Endodermal cell (in vitro differentiated cells): ENCODE data around the gene TMTC2. TPM values are rescaled to one million over a fixed set of nuclear protein-coding genes. Genes with fewer than 3 reads are reported as not detected.

Experiments used
- DNase-seq: peaks from one replicate; pipeline ENCODE4 v3.0.0-alpha.2; 2017
- H3K27ac ChIP-seq: 2 replicates; pipeline ENCODE4 v1.5.1; 2013; ENCODE audit warnings: mild to moderate bottlenecking, low read depth, low read length, moderate library complexity
- H3K27me3 ChIP-seq: 2 replicates; pipeline ENCODE4 v1.6.1; 2013; ENCODE audit warnings: mild to moderate bottlenecking, low read length, moderate library complexity; ENCODE audit not compliant: insufficient read depth, control insufficient read depth, poor library complexity, severe bottlenecking
- H3K36me3 ChIP-seq: 2 replicates; pipeline ENCODE4 v1.7.0; 2013; ENCODE audit warnings: mild to moderate bottlenecking, low read length, moderate library complexity; ENCODE audit not compliant: control insufficient read depth, insufficient read depth
- H3K4me1 ChIP-seq: one replicate; pipeline ENCODE4 v1.7.0; 2013; ENCODE audit warnings: low read length; ENCODE audit not compliant: control insufficient read depth, insufficient read depth
- H3K4me3 ChIP-seq: 2 replicates; pipeline ENCODE4 v1.5.1; 2013; ENCODE audit warnings: mild to moderate bottlenecking, low read length, moderate library complexity
- H3K9ac ChIP-seq: 2 replicates; pipeline ENCODE4 v1.6.1; 2013; ENCODE audit warnings: mild to moderate bottlenecking, low read length, moderate library complexity; ENCODE audit not compliant: poor library complexity, severe bottlenecking; ENCODE audit errors: extremely low read depth
- H3K9me3 ChIP-seq: 2 replicates; pipeline ENCODE4 v1.6.1; 2013; ENCODE audit warnings: mild to moderate bottlenecking, low read length, moderate library complexity; ENCODE audit not compliant: control insufficient read depth
- H3K27ac Mint-ChIP-seq: 2 replicates; pipeline ENCODE4 v1.8.0; 2020; ENCODE audit warnings: mixed read lengths
- H3K27me3 Mint-ChIP-seq: 2 replicates; pipeline ENCODE4 v1.8.0; 2021; ENCODE audit warnings: mild to moderate bottlenecking, mixed read lengths; ENCODE audit not compliant: insufficient read depth
- H3K36me3 Mint-ChIP-seq: 2 replicates; pipeline ENCODE4 v1.8.0; 2020; ENCODE audit warnings: low read depth, mixed read lengths
- H3K4me1 Mint-ChIP-seq: 2 replicates; pipeline ENCODE4 v1.8.0; 2020; ENCODE audit warnings: mixed read lengths
- H3K4me3 Mint-ChIP-seq: 2 replicates; pipeline ENCODE4 v1.8.0; 2020; ENCODE audit warnings: mild to moderate bottlenecking, moderate library complexity, mixed read lengths
- H3K9me3 Mint-ChIP-seq: 2 replicates; pipeline ENCODE4 v1.8.0; 2020; ENCODE audit warnings: mild to moderate bottlenecking, mixed read lengths
- WGBS, 2 experiments: methylation state at CpG; one replicate each; pipeline versions ENCODE4 v1.1.5 to v1.1.7; 2013; ENCODE audit warnings: missing lambda C conversion rate in 2 of 2, mixed read lengths in 1 of 2; ENCODE audit not compliant: insufficient coverage in 1 of 2, insufficient read length in 1 of 2; 5-methylcytosine and 5-hydroxymethylcytosine counted together
- total RNA-seq, 2 donors: library from RNA; stranded (reverse); fragmentation: NEBNext Ultra II Directional in 1 of 2; extraction: Animal tissue kit (Norgen Biotek cat#: 25700) in 1 of 2; gene quantifications; 2 replicates in 1 of 2; 3 replicates in 1 of 2; pipeline ENCODE4 v1.2.1, GENCODE V29; 2021
- TF ChIP-seq, protein P1 (sequence below): fragments of 200-600 bp; sonication (generic); conservative IDR thresholded peaks from 2 replicates; pipeline ENCODE4 v1.5.0; 2021; ENCODE audit warnings: antibody characterized with exemption, mild to moderate bottlenecking

TMTC2 gene
- total RNA-seq, 2 donors from 2014 or later: 7.2 to 10.8 TPM

DNA sequence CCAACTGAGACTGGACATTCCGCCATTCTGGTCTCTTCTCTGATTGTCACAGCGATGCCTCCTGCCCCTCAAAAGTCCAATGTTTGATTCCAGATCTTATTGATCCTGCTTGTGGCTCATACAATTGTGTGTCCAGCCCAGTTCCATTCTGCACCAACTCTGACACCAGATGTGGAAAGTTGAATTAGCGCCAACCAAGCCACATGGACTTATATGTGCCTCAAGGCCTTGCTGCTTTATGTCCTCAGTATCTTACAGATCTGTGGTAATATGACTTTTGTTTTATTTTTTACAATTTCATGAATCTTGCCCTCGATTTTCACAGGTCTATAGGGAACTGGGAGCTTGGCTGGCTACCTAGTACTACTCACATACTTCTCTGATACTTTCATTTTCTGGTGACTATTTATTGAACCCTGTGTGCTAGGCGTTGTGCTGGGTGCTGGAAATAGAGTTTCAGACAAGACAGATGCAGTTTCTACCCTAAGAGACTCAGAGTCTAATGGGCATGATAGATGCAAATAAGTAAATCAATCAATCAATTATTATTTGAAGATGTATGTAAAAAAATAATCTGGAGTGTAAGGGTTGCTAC, 472.0 kb downstream of the TMTC2 start:
- Mint-ChIP-seq H3K4me1 (no peaks in the 10 kb centered on the region), H3K9me3 (no peaks in the 10 kb centered on the region), H3K27me3 (no peaks in the 10 kb centered on the region), H3K27ac (no peak overlapping the region), H3K36me3 (no peaks in the 10 kb centered on the region), H3K4me3 (no peak overlapping the region)
- DNase-seq: no peak
- Histone ChIP-seq H3K4me1 (no peaks in the 10 kb centered on the region), H3K27ac (no peak overlapping the region), H3K4me3 (no peak overlapping the region), H3K9ac (no peak overlapping the region), H3K27me3 (no peaks in the 10 kb centered on the region), H3K36me3 (no peaks in the 10 kb centered on the region), H3K9me3 (no peaks in the 10 kb centered on the region)
- TF ChIP-seq, protein P1, sequence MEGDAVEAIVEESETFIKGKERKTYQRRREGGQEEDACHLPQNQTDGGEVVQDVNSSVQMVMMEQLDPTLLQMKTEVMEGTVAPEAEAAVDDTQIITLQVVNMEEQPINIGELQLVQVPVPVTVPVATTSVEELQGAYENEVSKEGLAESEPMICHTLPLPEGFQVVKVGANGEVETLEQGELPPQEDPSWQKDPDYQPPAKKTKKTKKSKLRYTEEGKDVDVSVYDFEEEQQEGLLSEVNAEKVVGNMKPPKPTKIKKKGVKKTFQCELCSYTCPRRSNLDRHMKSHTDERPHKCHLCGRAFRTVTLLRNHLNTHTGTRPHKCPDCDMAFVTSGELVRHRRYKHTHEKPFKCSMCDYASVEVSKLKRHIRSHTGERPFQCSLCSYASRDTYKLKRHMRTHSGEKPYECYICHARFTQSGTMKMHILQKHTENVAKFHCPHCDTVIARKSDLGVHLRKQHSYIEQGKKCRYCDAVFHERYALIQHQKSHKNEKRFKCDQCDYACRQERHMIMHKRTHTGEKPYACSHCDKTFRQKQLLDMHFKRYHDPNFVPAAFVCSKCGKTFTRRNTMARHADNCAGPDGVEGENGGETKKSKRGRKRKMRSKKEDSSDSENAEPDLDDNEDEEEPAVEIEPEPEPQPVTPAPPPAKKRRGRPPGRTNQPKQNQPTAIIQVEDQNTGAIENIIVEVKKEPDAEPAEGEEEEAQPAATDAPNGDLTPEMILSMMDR: no peak
- 95 to 100% methylated on average over 3 to 5 of the region's 5 CpGs for WGBS, 2 experiments

DNA sequence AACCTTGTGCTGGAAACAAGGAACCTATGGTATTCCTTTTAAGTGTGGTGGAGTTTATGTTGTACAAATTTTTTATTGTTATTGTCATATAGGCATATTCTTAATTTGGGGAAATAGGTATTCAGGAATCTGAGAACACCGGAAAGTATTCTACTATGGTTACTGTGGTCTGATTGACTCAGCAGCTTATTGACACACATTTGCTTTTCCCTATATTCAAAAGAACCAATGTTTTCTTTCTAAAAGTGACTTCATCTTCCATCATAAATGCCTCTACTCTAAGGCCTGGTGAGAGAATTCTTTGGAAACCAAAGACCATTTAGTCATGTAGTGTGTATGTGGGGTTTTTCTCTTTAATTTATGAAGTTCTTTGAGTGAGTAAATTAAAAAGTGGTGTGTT, 474.8 kb downstream of the TMTC2 start:
- no peak overlapping the region for H3K4me3 Mint-ChIP-seq
- Histone ChIP-seq H3K36me3 (no peaks in the 10 kb centered on the region), H3K4me1 (no peaks in the 10 kb centered on the region), H3K4me3 (no peak overlapping the region), H3K9me3 (no peaks in the 10 kb centered on the region), H3K27me3 (no peaks in the 10 kb centered on the region), H3K9ac (no peak overlapping the region), H3K27ac (no peak overlapping the region)
- H3K36me3 Mint-ChIP-seq: no peaks in the 10 kb centered on the region
- H3K27ac Mint-ChIP-seq: no peak overlapping the region
- no peaks in the 10 kb centered on the region for H3K9me3 Mint-ChIP-seq
- H3K4me1 Mint-ChIP-seq: no peaks in the 10 kb centered on the region
- no peak for DNase-seq
- 100% methylated on average over 1 of the region's 1 CpG for WGBS, 2 experiments
- TF ChIP-seq, protein P1: no peak
- H3K27me3 Mint-ChIP-seq: no peaks in the 10 kb centered on the region

DNA sequence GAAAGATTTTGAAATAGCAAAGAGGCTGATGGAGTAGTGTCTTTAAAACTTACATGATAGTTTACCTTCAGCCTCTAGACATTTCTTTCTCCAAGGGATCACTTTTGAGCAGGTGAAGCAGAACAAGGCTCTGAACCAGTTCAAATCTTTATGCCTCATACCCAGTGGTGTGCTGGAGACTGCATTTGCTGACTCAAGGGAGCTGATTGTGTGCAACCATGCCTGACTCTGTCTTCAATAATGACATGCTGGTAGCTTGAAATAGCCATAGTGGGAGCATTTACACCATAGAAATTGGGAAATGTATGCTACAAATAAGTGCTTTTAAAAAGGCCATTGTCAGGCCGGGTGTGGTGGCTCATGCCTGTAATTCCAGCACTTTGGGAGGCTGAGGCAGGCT, 482.0 kb downstream of the TMTC2 start:
- 88 to 93% methylated on average over 1 of the region's 1 CpG for WGBS, 2 experiments
- Histone ChIP-seq H3K27ac (no peak overlapping the region), H3K4me3 (no peak overlapping the region), H3K9ac (no peak overlapping the region), H3K4me1 (no peaks in the 10 kb centered on the region), H3K9me3 (no peaks in the 10 kb centered on the region), H3K36me3 (no peaks in the 10 kb centered on the region), H3K27me3 (no peaks in the 10 kb centered on the region)
- no peak overlapping the region for H3K4me3 Mint-ChIP-seq
- peaks cover 10% of the 10 kb centered on the region for H3K4me1 Mint-ChIP-seq
- H3K9me3 Mint-ChIP-seq: no peaks in the 10 kb centered on the region
- no peak for DNase-seq
- H3K27me3 Mint-ChIP-seq: no peaks in the 10 kb centered on the region
- no peaks in the 10 kb centered on the region for H3K36me3 Mint-ChIP-seq
- H3K27ac Mint-ChIP-seq: no peak overlapping the region
- TF ChIP-seq, protein P1: no peak
